Activated naive CD4-positive, alpha-beta T cell treated with Interleukin-2 at 50 U/mL for 16 hours (primary cell): ENCODE data around the gene TWIST2.

ENCODE experiments used
- DNase-seq: peaks from one replicate; pipeline ENCODE4 v3.0.0-alpha.2; 2020

TWIST2 gene

GRCh38 chr2:238847841-238848690 is at the start of gene TWIST2:
Gene TWIST2 (plus strand): TSS chr2:238848085. CDS start chr2:238848216, 131 bp downstream.
- DNase-seq = no peak

DNA sequence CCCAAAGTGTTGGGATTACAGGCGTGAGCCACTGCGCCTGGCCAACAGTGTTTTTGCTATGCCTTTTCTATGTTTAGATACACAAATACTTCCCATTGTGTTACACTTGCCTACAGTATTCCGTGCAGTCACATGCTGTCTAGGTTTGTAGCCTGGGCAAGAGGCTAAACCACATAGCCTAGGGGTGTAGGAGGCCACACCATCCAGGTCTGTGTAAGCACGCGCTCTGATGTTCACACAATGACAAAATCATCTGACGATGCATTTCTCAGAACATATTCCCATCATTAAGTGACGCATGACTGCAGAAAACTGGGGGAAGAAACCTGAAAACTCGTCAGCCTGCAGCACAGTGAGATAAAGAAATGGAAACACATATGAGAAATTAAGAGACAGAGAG is 46.1 kb upstream of the TWIST2 start:
- no peak for DNase-seq

- DNase-seq = no peak
These were observed 44.9 kb upstream of the TWIST2 start for GRCh38 chr2:238802957-238803356.

- no peak for DNase-seq
These were observed 43.7 kb upstream of the TWIST2 start for GRCh38 chr2:238803996-238804870.

GRCh38 chr2:238808761-238809160 is 39.1 kb upstream of the TWIST2 start:
- DNase-seq = no peak

- no peak for DNase-seq
These were observed 37.6 kb upstream of the TWIST2 start for GRCh38 chr2:238810321-238810720.

GRCh38 chr2:238811293-238811692 is 36.6 kb upstream of the TWIST2 start:
- DNase-seq = no peak

DNA sequence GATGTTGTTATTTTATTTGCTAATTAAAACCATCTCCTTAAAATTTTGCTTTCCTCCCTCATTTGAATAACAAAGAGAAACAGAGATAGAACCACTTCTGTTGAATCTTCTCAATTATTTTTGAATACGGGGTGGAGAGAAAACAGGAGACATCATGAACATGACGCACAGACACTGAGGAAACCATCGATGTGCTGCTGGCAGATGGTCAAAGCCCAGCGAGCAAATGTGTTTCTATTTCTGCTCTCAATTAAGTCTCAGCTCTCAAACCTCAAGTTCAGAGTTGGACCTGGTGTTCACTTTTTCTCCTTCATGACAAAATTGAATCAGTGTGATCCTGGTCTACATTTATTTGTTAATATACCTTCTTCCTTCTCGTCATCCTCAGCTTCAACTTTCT is 36.1 kb upstream of the TWIST2 start:
- DNase-seq = no peak

- no peak for DNase-seq
These were observed 34.8 kb upstream of the TWIST2 start for GRCh38 chr2:238813109-238813508.

- DNase-seq = no peak
These were observed 33.1 kb upstream of the TWIST2 start for GRCh38 chr2:238814815-238815214.

- no peak for DNase-seq
These were observed 31.6 kb upstream of the TWIST2 start for GRCh38 chr2:238816291-238816690.

GRCh38 chr2:238817382-238817781 is 30.5 kb upstream of the TWIST2 start:
- no peak for DNase-seq

DNA sequence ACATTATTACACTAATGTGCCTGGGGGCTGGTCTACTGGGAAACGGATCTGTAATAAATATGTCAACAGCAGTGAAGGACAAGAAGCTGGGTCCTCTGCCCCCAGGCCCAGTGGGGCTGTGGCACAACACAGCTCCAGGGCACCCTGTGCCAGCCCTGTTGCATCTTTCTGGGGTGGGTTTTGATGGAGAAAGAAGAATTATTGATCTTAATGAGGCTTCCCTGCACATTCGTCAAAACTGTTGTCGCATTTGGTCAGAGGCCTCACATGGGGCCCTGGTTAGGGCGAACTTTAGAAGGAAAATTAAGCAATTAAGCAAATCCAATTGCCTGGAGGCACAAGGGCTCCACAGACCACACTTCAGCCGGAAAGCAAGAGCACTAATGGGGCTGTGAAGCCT is 30.0 kb upstream of the TWIST2 start:
- no peak for DNase-seq

DNA sequence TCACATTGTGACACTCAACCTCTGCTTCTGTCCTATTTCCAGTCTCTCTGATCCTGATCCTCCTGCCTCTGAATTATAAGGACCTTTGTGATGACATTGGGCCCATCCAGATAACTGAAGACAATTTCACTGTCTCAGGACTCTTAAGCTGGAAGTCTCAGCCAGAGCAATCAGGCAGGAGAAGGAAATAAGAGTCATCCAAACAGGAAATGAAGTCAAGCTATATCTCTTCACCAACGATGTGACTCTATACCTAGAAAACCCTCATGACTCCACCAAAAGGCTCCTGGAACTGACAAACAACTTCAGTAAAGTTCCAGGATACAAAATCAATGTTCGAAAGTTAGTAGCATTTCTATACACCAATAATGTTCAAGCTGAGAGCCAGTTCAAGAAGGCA is 29.3 kb upstream of the TWIST2 start:
- no peak for DNase-seq

DNA sequence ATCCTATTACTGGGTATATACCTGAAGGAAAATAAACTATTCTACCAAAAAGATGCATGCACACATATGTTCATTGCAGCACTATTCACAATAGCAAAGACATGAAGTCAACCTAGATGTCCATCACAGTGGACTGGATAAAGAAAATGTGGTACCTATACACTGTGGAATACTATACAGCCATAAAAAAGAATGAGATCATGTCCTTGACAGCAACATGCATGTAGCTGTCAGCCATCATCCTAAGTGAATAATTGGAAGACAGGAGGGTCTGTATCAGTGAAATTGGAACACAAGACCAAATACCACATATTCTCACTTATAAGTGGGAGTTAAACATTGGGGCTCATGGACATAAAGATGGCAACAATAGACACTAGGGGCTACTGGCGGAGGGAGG is 27.7 kb upstream of the TWIST2 start:
- no peak for DNase-seq

GRCh38 chr2:238820916-238821315 is 27.0 kb upstream of the TWIST2 start:
- no peak for DNase-seq

DNA sequence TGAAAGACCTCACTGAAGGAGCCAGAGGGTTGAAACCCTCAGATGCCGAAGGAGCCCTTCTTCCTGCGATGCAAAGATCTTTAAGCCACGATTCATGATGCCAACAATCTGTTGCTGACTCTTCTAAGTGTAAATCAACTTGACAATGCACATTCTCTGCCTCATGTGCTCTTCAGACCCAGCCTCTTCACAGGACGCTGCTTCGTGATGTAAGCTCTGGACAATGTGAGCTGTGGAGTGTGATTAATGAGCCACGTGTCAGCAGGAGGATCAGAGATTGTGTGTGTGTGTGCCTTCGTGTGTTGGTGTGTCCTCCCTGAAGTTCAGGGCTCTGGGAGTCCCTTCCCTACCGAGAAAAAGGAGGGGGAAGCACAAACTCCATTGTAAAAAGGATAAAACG is 26.5 kb upstream of the TWIST2 start:
- no peak for DNase-seq

- no peak for DNase-seq
These were observed 25.8 kb upstream of the TWIST2 start for GRCh38 chr2:238821944-238822670.

DNA sequence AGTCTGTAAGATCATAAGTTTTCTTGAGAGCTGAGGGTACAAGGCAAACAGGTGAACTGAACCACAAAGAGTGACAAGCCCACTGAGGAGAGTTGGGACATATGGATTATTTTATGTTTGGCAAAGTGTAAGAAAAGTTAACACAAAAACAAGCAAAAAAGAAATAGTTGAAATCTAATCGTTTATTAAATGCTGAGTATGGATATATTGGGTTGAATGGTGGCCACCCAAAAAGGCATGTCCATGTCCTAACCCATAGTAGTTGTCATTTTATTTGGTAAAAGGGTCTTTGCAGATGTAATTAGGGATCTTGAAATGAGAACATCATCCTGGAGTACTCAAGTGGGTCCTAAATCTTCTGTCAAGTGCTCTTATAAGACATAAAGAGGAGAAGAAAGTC is 24.9 kb upstream of the TWIST2 start:
- no peak for DNase-seq

- DNase-seq = no peak
These were observed 16.7 kb upstream of the TWIST2 start for GRCh38 chr2:238831177-238831576.

DNA sequence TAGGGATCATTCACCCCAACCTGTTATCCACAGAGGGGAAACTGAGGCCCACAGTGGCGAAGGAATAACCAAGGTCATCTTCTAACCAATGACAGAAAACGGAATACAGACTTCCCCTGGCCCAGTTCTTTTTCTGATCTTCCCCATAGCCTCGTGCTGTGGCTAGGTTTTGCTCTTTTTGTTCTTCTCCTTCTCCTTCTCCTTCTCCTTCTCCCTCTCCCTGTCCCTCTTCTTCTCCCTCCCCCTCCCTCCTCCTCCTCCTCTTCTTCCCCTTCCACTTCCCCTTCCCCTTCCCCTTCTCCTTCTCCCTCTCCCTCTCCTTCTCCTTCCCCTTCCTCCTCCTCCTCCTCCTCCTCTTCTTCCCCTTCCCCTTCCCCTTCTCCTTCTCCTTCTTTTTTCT is 12.9 kb upstream of the TWIST2 start:
- no peak for DNase-seq

DNA sequence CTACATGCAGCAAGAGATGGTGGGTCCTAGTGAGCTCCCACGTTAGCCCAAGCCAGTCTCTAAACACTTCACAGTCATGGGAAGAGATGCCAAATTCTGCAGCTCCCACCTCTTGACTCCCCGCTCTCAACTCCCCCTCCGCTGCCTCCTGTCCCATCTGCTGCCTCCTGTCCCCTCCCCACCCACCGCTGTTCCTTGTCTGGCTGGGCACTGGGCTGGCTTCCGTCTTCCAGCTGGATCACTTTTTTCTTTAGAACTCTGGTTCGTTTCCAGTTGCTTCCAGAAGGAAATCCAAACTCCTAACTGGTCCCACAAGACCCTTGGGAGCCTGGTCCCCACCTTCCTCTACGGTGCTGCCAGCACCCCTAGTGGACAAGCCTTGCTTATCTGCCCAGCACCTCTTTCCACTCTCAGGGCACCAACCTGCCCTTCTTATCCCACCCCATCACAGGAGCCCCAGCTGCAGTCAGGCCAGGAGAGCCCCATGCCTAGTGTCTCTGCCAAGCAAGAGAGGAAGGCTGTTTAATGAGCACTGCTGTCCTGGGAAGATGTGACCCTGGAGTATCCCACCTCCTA is 12.1 kb upstream of the TWIST2 start:
- DNase-seq = no peak

GRCh38 chr2:238838786-238839327 is 9.0 kb upstream of the TWIST2 start:
- no peak for DNase-seq
